Activated naive CD8-positive, alpha-beta T cell treated with anti-CD3 and anti-CD28 coated beads, Interleukin-2, amount 10 ng/mL, durations not matched to agents 7 days and 5 days (primary cell): ENCODE measurements around the gene PAM16. TPM values are rescaled to one million over a fixed set of nuclear protein-coding genes. Genes with fewer than 3 reads are reported as not detected.
A peak's percentile ranks its signal among the peaks of the same experiment; 100 is the strongest.
"Not testable (repeated sequence)": the region's sequence is repeated elsewhere in the genome, so short reads cannot be mapped to it uniquely, and the experiment has no call there.

Source experiments
- ATAC-seq: fragments of 150-1000 bp; cut with Tn5 transposase; one replicate; pipeline ENCODE4 v1.10.0; 2021; ENCODE audit warnings: low read depth, moderate library complexity
- POLR2A ChIA-PET: fragments of 350-600 bp; sonication (Branson Sonifier 250); formaldehyde crosslinking; loops from one replicate; lab custom pipeline; 2021; ENCODE audit warnings: antibody characterized with exemption; lab: Charles Lee
- DNase-seq: peaks from one replicate; pipeline ENCODE4 v3.0.0; 2021
- H3K27ac Mint-ChIP-seq: one replicate; pipeline ENCODE4 v1.8.0; 2022; ENCODE audit warnings: mild to moderate bottlenecking, mixed read lengths
- H3K27me3 Mint-ChIP-seq: one replicate; pipeline ENCODE4 v1.8.0; 2022; ENCODE audit warnings: mild to moderate bottlenecking, moderate library complexity, mixed read lengths
- H3K36me3 Mint-ChIP-seq: one replicate; pipeline ENCODE4 v1.8.0; 2021; ENCODE audit warnings: mild to moderate bottlenecking, mixed read lengths
- H3K4me1 Mint-ChIP-seq: one replicate; pipeline ENCODE4 v1.8.0; 2021; ENCODE audit warnings: mixed read lengths
- H3K4me3 Mint-ChIP-seq: one replicate; pipeline ENCODE4 v1.8.0; 2022; ENCODE audit warnings: mild to moderate bottlenecking, moderate library complexity, mixed read lengths
- H3K9me3 Mint-ChIP-seq: one replicate; pipeline ENCODE4 v1.8.0; 2021; ENCODE audit warnings: mixed read lengths
- total RNA-seq, 2 experiments: library from RNA; stranded (reverse); gene quantifications; one replicate each; pipeline ENCODE4 v1.2.3, GENCODE V29; 2021

The PAM16 gene
- 10 to 100 TPM; 42.5 to 50.0 TPM for total RNA-seq

DNA sequence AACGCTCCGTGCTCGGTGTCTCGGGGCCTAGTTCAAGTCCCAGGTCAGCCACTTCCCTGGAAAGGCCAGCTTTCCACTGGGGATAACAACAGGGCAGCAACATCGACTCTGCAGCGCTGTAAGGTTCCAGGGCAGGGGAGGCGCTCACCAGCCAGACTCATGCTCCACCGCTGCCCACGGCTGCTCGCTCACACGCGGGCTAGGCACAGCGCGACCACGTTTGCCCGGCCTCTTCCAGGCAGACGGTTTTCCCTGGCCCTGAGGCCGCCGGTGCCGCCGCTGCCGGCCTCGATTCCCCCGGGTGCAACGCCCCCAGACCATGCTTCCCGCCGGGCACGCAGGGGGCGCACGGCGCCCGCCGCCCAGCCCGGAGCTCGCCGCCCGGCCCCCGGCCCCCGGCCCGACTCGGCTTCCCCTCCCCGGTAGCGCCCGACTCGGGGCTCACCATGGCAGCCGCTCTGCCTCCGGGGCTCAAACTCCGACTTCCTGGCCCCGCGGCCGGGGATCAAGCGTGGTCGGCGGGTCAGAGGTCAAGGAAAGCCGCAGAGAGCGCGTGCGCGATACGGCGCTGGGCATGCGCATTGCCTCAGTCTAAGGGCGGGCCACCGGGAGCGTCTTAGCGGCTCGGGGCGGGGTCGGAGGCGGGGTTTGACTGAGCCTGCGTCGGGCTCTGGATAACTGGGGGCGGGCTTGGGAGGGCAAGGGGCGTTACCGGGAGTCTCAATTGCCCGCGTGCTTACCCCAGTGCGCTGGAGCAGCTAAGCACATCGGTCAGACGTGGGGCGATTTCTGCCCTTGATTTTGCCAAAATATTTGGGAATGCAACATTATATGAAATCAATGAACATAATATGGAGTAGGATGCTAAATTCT, at the start of gene PAM16:
PAM16 (minus strand) TSS at position 535 of the 873 bp plus-strand sequence; CDS start at position 448, 87 bp downstream.
- Mint-ChIP-seq H3K36me3 (peaks cover 5% of the 10 kb centered on the region), H3K27me3 (no peaks in the 10 kb centered on the region), H3K9me3 (no peaks in the 10 kb centered on the region), H3K4me3 (peak within 1 kb of the TSS; percentile 94), H3K27ac (peak within 1 kb of the TSS; percentile 91), H3K4me1 (peaks cover 9% of the 10 kb centered on the region)
- peak; percentile 100 for DNase-seq
- peak; percentile 95 for ATAC-seq
- POLR2A ChIA-PET = interaction anchor here (0.5 to 2.3 kb wide), 13 partner anchors 19 to 435 kb away, joined by 3 to 12 read pairs (median 3); partner anchors contain the start of genes CORO7, MGRN1 and TFAP4

DNA sequence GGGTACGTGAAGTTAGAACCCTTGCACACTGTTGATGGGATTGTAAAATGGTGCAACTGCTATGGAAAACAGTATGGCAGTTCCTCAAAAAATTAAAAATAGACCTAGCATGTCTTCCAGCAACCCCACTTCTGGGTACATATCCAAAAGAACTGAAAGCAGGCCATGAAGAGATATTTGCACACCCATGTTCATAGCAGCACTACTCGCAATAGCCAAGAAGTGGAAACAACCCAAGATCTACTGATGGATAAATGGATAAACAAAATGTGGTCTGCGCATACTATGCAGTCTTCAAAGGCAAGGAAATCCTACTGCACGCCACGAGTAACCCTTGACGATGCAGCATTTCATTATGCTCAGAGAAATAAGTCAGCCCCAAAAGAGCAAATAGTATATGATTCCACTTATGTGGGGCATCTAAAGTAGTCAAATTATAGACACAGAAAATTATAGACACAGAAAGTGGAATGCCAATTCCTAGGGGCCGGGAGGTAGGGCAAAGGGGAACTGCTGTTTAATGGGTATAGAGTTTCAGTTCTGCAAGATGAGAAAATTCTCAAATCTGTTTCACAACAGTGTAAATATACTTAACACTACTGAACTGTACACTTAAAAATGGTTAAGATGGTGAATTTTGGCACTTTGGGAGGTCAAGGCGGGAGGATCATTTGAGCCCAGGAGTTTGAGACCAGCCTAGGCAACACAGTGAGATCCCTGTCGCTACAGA, 48.0 kb upstream of the PAM16 start:
- H3K27me3 Mint-ChIP-seq = no peaks in the 10 kb centered on the region
- H3K4me1 Mint-ChIP-seq = peaks cover 5% of the 10 kb centered on the region
- POLR2A ChIA-PET = interaction anchor here (0.7 kb wide), 1 partner anchor 61 kb away, joined by 3 read pairs; no protein-coding TSS in a partner anchor
- ATAC-seq (no peak), DNase-seq (no peak)
- H3K36me3 Mint-ChIP-seq = peaks cover 13% of the 10 kb centered on the region
- H3K4me3 Mint-ChIP-seq = no peak overlapping the region
- no peak overlapping the region for H3K27ac Mint-ChIP-seq
- H3K9me3 Mint-ChIP-seq = no peaks in the 10 kb centered on the region

DNA sequence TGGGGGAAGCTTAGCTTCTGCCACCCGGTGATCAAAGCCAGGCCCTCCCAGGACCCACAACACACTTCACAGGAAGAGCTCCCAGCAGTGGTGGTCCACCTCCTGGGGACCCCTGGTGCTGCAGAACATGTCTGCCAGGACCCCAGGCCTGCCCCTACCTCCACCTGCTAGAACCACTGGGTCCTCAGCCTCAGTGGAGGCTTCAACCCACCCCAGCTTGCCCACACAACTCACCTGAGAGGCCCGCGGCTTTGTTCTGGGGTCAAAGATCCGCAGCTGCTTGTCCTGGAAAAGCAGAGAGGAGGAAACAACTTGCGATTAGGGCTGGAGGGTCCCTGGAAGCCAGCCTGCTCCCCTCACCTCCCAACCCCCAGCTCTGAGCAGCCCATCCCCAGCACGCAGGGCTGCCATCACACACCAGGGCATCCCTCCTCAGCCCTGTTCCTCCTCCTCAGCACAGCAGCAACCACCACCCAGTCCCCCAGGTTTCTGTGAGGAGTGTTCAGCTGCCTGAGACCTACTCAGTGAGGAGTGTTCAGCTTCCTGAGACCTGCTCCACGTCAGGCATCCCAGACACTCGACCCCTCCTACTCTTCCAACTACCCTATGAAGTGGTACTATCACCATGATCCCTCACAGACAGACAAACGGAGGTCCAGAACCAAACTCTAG, 44.1 kb upstream of the PAM16 start:
- DNase-seq (no peak), ATAC-seq (no peak)
- Mint-ChIP-seq H3K27me3 (no peaks in the 10 kb centered on the region), H3K36me3 (peaks cover 10% of the 10 kb centered on the region), H3K4me3 (no peak overlapping the region), H3K9me3 (no peaks in the 10 kb centered on the region), H3K4me1 (peaks cover 4% of the 10 kb centered on the region), H3K27ac (peak overlapping the region; percentile 66)
- POLR2A ChIA-PET = no interaction called here

DNA sequence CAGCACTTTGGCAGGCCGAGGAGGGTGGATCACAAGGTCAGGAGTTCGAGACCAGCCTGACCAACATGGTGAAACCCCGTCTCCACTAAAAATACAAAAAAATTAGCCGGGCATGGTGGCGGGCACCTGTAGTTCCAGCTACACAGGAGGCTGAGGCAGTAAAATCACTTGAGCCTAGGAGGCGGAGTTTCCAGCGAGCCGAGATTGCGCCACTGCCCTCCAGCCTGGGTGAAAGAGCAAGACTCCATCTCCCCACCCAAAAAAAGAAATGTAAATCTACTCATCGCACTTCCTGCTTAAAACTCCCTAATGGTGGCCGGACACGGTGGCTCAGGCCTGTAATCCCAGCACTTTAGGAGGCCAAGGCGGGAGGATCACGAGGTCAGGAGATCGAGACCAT, 42.7 kb upstream of the PAM16 start:
- ATAC-seq, H3K9me3 Mint-ChIP-seq, DNase-seq, H3K4me3 Mint-ChIP-seq, H3K4me1 Mint-ChIP-seq, POLR2A ChIA-PET, H3K27ac Mint-ChIP-seq, H3K36me3 Mint-ChIP-seq, H3K27me3 Mint-ChIP-seq: not testable (repeated sequence)

DNA sequence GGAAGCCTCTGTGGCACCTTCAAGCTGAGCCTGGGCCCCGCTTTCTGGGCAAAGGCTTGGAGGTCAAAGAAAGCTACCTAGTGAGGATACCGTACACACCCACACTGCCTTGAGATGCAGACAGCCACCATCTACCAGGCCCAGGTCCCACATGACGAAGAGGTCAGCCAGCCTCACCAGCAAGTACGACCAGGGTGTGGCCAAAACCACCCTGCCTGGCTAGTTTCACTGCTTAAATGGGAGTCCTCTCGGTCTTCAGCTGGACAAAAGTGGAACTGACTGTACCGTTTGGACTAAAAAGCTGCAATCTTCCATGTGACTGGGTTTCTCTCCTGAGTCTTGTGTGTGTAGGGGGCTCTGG, 42.1 kb upstream of the PAM16 start:
- Mint-ChIP-seq H3K27me3 (no peaks in the 10 kb centered on the region), H3K4me1 (peaks cover 4% of the 10 kb centered on the region), H3K9me3 (no peaks in the 10 kb centered on the region), H3K27ac (no peak overlapping the region), H3K4me3 (no peak overlapping the region), H3K36me3 (peaks cover 10% of the 10 kb centered on the region)
- POLR2A ChIA-PET = no interaction called here
- DNase-seq (no peak), ATAC-seq (no peak)

DNA sequence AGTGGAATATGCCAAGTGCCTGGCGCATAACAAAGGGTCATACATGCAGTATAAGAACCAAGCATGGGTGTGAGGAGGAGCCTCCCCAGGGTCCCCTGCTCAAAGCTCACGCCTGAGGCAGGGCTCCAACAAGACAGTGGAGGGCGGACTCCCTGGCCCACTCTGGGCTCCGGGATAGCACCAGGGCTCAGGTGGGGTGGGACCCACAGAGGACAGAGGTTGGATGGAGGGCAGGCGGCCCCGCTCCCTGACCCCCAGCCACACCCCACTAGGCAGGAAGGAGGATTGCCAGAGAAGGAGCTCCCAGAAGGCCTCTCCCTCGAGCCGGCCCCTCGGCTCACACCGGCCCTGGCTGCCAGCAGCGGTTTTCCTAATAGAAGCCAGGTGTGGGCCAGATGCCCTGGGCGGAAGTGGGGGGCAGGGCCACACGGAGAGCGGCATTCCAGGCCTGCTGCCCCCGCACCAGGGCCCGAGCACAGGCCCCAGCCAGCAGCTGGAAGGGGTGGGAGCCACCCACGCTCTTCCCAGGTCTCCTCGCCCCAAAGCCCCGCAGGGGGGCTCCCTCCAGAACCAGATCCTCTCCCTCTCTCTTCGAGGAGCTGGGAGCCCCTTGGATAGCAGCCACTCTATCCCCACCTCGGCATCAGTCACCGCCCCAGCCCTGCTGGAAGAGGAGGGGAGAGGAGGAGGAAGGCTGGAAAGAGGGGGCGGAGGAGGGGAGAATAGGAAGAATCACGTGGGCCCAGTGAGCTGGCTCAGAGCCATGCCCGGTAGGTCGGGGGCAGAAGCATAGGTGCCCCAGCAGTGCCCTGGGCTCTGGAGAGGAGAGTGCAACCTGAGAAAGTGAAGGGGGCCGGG, 41.5 kb upstream of the PAM16 start:
- Mint-ChIP-seq H3K36me3 (peaks cover 10% of the 10 kb centered on the region), H3K27me3 (no peaks in the 10 kb centered on the region)
- ATAC-seq = peak; percentile 9

DNA sequence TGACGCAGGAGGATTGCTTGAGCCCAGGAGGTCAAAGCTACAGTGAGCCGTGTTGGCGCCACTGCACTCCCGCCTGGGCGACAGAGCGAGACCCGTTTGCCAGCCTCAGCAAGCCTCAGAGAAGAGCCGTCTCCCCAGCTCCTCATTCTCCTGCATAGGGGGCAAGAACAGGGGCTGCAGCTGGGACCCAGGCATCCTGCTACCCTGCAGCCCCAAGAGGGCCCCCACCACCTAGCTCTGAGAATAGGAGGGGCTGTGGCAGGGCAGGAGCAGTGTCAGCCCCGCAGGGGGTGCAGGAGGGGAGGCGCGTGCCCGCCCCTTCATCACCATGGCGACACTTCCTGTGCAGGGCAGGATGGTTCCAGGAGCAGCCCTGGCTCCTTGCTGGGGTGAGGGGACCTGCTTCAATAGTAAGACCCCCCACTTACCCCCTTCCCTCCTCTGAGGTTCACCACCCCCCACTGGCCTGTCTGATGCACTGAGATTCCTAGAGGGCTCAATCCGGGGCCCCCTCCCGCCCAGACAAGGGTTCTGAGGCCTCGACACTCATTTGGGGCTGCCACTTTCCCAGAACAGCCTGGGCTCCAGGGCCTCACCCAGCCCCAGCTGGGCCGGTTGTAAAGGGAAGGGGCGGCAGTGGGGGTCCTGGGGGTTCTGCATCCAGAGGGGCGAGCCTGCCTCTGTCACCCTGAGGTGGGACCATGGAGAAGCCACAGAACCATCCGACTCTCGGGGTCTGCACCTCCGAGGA, 40.7 kb upstream of the PAM16 start:
- DNase-seq = no peak
- H3K27me3 Mint-ChIP-seq = no peaks in the 10 kb centered on the region
- POLR2A ChIA-PET = no interaction called here
- peaks cover 4% of the 10 kb centered on the region for H3K4me1 Mint-ChIP-seq
- peak; percentile 34 for ATAC-seq
- H3K4me3 Mint-ChIP-seq = no peak overlapping the region
- peaks cover 10% of the 10 kb centered on the region for H3K36me3 Mint-ChIP-seq
- H3K27ac Mint-ChIP-seq = no peak overlapping the region
- no peaks in the 10 kb centered on the region for H3K9me3 Mint-ChIP-seq

More for the DNA sequence above, 41.5 kb upstream of the PAM16 start:
- Mint-ChIP-seq H3K9me3 (no peaks in the 10 kb centered on the region), H3K4me3 (no peak overlapping the region), H3K4me1 (peaks cover 4% of the 10 kb centered on the region), H3K27ac (no peak overlapping the region)
- no peak for DNase-seq
- POLR2A ChIA-PET = no interaction called here

DNA sequence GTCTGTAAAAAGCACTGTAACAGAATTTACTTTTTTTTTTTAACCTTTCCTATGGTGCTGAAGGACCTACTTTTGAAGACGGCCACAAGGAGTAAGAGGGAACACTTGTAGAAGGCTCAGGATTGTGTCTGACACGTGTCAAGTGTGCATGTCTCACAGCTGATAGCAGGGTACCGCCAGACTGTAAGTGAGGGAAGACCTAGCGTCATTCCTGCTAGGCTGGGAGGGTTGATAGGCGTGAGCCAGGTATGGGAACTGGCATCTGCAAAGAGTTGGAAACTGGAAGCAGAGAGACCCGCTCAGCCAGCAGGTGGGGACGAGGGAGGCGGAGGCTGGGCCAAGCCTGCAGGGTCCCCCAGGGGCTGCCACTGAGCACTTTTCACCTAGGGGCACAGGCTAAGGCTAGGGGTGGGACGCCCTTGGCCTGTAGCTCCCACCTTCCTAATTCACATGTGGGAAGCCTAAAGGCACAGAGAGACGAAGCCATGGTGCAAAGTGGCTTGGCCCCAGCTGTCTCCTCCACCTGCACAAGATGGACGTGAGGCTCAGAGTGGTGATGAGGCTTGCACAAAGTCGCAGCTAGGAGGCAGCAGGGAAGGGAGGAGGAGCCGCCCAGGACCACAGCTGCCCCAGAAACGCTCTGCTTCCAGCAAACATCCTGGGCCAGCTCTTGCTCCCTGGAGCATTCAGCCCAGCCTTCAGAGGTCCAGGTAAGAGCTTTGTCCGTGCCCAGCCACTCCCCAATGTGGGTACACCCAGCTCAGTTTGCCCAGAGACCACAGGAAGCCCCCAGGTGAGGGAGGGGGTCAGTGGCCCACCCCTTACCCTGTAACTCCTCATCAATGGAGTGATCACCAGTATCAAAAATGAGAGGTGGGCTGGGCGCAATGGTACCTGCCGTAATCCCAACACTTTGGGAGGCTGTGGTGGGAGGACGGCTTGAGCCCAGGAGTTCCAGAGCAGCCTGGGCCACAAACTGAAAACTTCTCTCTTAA, 39.4 kb upstream of the PAM16 start:
- Mint-ChIP-seq H3K27me3 (no peaks in the 10 kb centered on the region), H3K4me1 (peaks cover 4% of the 10 kb centered on the region), H3K36me3 (peaks cover 8% of the 10 kb centered on the region), H3K9me3 (no peaks in the 10 kb centered on the region), H3K4me3 (no peak overlapping the region), H3K27ac (no peak overlapping the region)
- POLR2A ChIA-PET = no interaction called here
- ATAC-seq = no peak
- DNase-seq = no peak

DNA sequence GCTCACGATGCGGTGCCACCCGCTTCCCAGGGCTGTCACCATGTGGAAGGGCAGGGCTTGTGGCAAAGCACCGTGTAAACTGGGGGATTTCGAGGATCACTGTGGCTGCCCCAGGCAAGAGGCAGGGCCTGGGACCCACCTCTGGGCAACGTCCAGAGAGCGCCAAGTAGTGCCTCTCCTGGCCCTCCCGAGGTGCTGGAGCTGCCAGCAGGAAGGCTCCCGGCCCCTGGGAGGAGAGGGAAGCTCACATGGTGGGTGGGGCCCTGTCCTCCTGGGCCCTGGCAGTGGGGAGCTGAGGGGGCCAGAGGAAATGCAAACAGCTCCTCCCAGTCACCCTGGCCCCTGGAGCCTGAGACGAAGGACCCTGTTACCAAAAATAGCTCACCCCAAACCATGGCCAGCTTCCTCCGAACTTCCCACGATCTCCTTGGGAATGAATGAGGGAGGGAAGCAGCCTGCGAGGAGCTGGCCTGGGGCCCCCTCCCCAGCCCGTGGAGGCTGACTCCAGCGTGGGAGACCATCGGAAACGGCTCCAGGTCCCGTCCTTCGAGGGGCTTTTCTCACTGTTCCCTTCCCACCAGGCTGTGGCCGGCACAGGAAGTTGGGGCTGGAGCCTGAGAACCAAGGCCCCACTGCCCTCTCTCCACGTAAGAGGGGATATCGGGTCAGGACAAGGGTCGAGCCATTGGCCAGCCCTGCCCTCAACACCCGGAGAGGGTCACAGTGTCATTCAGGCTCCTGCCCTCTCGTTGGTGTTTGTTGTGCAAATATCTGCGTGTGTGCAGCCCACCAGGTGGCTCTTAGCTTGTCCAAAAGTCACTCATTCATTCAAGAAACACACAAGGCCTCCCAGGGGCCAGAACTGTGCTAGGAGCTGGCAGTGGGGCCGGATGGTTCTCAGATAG, 38.2 kb upstream of the PAM16 start:
- peaks cover 2% of the 10 kb centered on the region for H3K4me1 Mint-ChIP-seq
- H3K36me3 Mint-ChIP-seq = peaks cover 5% of the 10 kb centered on the region
- DNase-seq (no peak), ATAC-seq (no peak)
- no peak overlapping the region for H3K4me3 Mint-ChIP-seq
- H3K27ac Mint-ChIP-seq = no peak overlapping the region
- POLR2A ChIA-PET = no interaction called here
- H3K9me3 Mint-ChIP-seq = no peaks in the 10 kb centered on the region
- H3K27me3 Mint-ChIP-seq = no peaks in the 10 kb centered on the region

DNA sequence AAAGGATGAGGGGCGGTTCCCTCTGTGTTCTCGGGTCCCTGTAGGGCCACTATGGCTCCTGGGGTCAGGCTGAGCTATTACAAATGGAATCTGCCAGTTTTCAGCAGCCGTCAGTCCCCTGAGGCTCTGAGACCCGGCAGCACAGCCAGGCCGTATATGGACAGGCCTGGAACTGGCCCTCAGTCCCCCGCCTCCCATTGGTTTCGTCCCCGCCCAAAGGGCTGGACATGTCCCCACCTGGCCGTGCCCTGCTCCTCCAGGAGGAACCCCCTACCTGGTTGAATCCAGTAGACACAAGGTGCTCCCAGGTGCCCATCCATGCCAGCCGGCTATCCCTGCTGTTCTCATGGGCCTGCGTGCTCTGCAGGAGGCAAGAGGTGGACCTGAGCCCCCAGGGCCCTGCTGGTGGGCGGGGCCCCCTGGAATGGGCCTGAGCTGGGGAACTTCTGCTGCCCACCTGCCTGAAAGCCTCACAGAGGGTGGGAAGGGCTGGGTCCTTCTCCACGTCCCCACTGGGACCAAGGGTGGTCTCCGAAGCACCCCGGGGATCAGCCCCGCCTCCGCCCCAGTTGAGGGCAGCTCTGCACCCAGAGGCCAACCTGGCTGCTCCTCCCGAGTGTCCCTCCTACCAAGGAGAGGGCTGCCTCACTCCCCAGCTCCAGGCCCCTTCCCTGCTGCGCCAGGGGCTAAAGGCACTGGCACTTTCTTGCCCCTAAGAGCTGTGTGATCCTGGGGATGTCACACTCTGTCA, 37.3 kb upstream of the PAM16 start:
- no peak overlapping the region for H3K4me3 Mint-ChIP-seq
- H3K36me3 Mint-ChIP-seq = peaks cover 5% of the 10 kb centered on the region
- no peaks in the 10 kb centered on the region for H3K27me3 Mint-ChIP-seq
- H3K9me3 Mint-ChIP-seq = no peaks in the 10 kb centered on the region
- POLR2A ChIA-PET = interaction anchor here (0.6 kb wide), 1 partner anchor 1044 kb away, joined by 3 read pairs; no protein-coding TSS in a partner anchor
- H3K4me1 Mint-ChIP-seq = peaks cover 2% of the 10 kb centered on the region
- ATAC-seq = no peak
- no peak overlapping the region for H3K27ac Mint-ChIP-seq
- no peak for DNase-seq
